Kasumi-1 (cell line): ENCODE results near the gene RNF26.

ENCODE experiments used
- DNase-seq, 2 experiments: peaks; one replicate each; lab custom pipeline; 2025; lab: John Stamatoyannopoulos, UW

RNF26 gene

GRCh38 chr11:119334174-119334930 is at the start of gene RNF26:
Gene RNF26 (plus strand): TSS chr11:119334527. CDS start chr11:119335123, 596 bp downstream.
- DNase-seq: peak; percentile 98 to 99

- DNase-seq: no peak
Measured at GRCh38 chr11:119285431-119285830, 48.9 kb upstream of the RNF26 start.

DNA sequence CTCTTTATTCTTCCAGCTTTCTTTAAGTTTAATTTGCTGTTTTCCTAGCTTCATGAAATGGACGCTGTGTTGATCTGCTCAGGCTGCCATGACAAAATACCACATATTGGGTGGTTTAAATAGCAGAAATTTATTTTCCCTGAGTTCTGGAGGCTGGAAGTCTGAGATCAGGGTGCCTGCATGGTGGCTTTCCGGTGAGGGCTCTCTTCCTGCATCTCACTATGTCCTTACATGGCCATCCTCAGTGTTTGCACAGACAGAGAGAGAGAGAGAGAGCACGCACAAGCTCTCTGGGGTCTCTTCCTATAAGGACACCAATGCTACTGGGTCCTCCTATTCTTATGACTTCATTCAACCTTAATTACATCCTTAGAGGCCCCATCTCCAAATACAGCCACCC is 46.1 kb upstream of the RNF26 start:
- no peak for DNase-seq

DNA sequence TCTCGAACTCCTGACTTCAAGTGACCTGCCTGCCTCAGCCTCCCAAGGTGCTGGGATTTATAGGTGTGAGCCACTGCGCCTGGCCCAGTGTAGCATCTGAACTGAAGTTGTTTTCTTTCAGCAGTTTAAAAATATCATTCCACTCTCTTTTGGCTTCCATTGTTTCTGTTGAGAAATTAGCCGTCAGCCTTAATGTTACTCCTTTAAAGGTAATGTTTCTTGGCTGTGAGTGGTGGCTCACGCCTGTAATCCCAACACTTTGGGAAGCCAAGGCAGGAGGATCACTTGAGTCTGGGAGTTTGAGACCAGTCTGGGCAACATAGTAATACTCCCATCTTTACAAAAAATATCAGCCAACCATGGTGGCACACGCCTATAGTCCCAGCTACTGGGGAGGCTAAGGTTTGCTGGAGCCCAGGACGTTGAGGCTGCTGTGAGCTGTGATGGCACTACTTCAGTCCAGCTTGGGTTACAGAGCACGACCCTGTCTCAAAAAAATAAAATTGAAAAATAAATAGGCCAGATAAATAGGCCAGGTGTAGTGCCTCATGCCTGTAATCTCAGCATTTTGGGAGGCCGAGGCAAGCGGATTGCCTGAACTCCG is 43.3 kb upstream of the RNF26 start:
- DNase-seq: no peak

- DNase-seq: no peak
Measured at GRCh38 chr11:119293461-119293860, 40.9 kb upstream of the RNF26 start.

DNA sequence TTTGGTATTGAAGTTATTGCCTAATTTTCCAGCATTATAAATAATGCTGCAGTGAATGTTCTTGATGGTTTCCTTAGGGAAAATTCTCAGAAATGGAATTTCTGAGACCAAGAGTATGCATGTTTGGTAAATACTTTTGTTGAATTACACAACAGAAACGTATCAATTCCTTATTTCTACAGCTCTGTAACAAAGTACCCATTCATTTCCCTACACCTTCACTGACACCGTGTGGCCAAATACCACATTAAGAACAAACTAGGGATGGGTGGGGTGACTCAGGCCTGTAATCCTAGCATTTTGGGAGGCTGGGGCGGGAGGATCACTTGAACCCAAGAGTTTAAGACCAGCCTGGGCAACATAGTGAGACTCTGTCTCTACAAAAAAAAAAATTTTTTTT is 39.1 kb upstream of the RNF26 start:
- DNase-seq: peak; percentile 22 to 38

DNA sequence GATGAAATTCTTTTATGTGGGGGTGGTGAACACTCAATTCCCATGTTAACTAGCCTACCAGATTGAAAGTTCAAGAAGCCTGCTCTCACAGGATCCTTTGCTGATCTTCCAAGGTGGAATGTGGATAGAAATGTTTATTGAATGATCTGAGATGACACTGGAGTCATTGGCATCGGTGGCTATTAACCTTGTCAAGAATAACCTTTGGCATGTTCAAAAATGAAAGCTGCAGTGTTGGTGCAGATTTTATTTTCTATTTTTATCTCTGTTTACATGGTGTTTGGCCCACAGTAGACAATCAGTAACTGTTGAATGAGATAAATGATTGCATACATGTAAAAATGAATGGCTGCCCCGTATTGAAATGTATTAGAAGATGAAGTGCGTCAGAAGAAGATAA is 36.4 kb upstream of the RNF26 start:
- DNase-seq: no peak

- DNase-seq: no peak
Measured at GRCh38 chr11:119298726-119299125, 35.6 kb upstream of the RNF26 start.

- no peak for DNase-seq
Measured at GRCh38 chr11:119299416-119299815, 34.9 kb upstream of the RNF26 start.

GRCh38 chr11:119300198-119300964 is 33.9 kb upstream of the RNF26 start:
- no peak for DNase-seq

GRCh38 chr11:119303227-119303718 is 31.1 kb upstream of the RNF26 start:
- no peak for DNase-seq

GRCh38 chr11:119305556-119306372 is 28.6 kb upstream of the RNF26 start:
- no peak for DNase-seq

DNA sequence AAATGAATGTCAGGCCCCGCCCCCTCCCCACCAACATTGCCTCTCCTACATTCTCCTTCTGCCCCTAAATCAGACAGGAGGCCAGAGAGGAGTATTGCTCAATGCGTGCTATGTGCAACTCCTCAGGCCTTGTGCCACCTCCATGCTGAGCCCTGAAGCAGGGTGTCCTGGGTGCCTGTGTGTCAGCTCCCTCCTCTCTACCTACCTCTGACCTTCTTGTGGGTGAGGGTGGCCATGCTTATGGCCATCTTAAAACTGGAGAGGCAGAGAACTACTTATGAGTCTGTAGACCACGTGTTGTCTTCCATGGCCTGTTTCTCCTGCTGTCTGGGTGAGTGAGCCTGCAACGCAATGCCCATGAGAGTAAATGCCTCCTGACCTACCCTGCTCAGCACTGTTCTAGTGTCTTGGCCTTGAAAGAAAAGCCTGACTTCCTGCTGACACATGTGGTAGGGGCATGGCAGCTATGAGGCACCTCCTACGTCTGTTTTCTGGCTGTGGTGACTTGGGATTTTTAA is 27.9 kb upstream of the RNF26 start:
- DNase-seq: no peak

- no peak for DNase-seq
Measured at GRCh38 chr11:119307219-119307618, 27.1 kb upstream of the RNF26 start.

DNA sequence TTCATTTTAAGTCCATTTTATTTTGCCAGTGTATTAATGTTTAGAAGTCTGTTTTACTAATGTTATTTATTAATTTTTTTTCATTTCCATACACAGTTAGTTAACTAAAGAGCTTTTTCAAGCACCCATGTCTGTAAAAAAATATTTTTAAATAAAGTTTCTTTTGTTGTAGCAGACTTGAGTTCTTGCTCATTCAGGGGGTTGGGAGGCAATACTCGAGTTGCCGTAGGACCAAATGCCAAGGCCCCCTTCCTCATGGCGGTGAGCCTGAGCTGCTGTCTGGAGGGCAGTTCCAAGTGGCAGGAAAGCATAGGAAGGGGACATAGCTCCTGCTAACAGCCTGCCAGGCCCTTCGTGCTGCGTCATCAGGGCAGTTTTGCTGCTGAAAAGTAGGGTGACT is 26.4 kb upstream of the RNF26 start:
- no peak for DNase-seq

- DNase-seq: no peak
Measured at GRCh38 chr11:119309411-119309810, 24.9 kb upstream of the RNF26 start.

DNA sequence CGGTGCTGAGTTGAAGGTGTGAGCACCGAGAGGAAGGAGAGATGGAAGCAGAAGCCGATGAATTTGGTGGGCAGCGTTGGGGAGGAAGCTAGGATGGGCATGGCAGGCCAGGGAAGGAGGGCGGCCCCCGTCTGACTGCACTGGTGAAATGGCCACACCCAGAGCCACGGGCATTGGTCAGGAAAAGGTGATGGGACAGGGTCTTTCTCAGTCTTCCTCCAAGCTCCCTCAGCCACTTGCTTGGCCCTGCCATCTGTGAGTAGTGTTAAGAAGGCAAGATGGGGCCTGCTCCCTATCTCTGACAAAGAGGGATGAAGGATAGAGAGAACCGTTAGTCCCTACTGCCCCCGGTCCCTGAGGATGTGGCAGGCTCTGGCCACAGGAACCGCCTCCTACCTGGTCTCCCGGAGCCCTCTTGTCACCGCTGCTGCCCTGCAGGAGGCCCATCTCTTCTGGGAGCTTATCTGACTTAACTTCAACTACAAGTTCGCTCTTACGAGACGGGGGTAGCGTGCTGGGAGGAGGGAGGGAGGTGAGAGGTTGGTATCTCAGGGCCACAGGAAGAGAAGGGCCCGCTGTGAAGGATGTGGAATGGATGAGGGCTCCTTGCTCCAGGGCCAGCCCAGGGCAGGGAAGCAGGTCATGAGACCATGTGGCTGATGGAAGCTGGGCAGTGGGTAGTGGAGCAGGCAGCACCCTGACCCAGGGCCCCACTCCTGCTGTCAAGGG is 24.2 kb upstream of the RNF26 start:
- DNase-seq: no peak

- no peak for DNase-seq
Measured at GRCh38 chr11:119310682-119311052, 23.7 kb upstream of the RNF26 start.

DNA sequence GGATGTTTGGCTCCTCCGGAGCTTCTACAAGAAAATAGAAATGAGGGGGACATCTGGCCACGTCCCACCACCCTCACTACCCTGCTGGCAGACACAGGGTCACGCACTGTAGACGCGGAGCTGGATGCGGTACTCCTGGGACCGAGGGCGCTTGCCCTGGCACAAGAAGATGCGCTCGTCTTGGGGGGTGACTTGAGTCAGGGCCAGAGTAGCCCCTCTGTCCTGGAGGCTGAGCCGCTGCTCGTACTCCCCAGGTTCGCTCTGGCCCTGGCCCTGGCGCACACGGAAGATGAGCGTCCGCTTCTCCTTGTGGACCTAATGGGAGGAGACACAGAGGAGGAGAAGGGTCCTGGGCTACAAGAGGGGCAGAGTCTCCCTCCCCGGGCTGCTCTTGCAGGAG is 19.6 kb upstream of the RNF26 start:
- DNase-seq: no peak

- no peak for DNase-seq
Measured at GRCh38 chr11:119315131-119316015, 19.0 kb upstream of the RNF26 start.
